GM18507 (cell line): Measurements from ENCODE around the gene MANBA.

Source experiments
- DNase-seq: peaks from one replicate; pipeline ENCODE4 v3.0.0; 2011; ENCODE audit warnings: low read depth; ENCODE audit not compliant: insufficient read length; ENCODE audit errors: extremely low spot score
- FAIRE-seq: peaks from 2 replicates; lab custom pipeline; 2011; peaks lifted over from hg19 to GRCh38; lab: Jason Lieb, UNC

Gene MANBA

DNA sequence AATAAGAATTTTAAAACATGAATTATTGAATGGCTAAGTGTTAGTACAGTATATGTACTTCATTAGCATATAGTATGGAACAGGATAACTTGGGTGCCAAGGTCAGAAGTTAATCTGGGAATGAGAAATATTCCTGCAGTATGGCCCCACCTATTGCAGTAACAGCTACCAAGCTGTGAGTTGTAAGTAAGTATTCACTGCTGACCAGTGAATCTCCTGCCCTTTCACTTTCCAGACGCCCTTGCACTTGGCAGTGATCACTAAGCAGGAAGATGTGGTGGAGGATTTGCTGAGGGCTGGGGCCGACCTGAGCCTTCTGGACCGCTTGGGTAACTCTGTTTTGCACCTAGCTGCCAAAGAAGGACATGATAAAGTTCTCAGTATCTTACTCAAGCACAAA, 154.5 kb downstream of the MANBA start:
- no peak for DNase-seq
- FAIRE-seq, result no peak

DNA sequence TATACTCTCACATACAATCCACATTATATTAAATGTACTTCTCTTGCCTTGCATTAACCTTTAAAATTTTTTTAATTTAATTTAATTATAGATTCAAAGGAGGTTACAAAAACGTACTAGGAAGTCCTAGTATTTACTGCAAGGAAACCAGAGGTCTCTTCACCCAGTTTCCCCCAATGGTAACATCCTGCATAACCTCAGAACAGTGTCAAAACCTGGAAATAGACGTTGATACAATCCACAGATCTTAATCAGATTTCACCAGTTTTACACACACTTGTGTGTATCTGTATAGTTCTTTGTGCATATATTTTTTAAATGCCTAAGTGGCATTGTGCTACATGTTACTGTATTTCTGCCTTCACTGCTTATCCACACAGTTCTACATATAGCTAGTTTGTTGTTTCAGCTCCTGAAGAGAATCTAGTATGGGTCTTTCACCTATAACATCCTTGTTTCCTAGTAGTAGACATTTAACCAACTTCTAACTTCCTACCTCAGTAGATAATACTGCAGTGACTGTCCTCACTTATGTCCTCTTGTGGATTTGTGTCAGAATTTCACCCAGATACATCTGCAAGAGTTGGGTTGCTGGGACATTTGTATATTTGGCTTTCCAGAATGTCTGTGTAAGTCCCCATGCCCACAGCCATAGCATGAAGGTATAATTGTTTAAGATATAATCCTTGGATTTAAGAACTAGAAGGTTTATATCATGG, 156.4 kb downstream of the MANBA start:
- DNase-seq (no peak), FAIRE-seq (no peak)

DNA sequence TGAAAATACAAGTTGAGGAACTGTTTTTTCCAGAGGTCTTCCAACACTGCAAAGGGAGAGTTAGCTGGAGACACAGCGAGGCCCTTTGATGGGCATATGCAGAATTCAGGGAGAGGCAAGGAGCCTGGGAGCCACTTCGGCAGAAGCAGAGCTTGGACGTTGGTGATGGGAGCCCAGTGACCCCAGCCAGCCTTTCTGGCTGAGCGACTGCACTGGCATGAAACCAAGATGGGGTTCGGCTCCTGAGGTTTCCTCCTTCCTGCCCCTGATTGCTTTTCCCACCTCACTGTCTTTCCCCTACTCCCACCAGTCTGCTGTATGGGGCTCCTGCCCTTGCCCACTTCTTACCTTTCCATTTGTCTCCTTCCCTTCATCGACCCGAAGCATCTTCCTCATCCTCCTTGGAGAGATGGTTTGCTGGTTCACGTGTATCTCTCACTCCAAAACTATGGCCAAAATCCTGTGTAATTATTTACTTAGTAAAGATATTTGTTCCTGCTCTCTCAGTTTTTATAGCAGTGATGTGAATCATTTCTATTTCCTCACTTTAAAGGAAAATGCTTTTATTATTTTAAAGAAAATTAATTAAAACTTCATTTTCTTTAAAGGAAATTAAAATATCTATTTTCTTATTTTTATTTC, 159.1 kb downstream of the MANBA start:
- no peak for DNase-seq
- no peak for FAIRE-seq

DNA sequence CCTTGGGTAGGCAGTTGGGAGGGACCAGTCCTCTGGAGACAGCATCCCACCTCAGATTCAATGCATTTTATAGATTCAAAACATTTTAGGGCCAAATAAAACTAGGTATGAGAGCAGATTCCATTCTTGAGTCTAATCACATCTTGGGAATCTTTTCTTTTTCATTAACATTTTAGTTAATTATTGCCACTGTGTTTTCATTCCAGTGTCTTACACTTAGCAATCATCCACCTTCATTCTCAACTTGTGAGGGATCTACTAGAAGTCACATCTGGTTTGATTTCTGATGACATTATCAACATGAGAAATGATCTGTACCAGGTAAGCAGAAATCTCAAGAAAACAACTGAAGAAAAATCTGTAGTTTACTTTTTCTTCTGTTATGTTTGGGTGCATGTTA, 160.1 kb downstream of the MANBA start:
- DNase-seq (no peak), FAIRE-seq (no peak)

DNA sequence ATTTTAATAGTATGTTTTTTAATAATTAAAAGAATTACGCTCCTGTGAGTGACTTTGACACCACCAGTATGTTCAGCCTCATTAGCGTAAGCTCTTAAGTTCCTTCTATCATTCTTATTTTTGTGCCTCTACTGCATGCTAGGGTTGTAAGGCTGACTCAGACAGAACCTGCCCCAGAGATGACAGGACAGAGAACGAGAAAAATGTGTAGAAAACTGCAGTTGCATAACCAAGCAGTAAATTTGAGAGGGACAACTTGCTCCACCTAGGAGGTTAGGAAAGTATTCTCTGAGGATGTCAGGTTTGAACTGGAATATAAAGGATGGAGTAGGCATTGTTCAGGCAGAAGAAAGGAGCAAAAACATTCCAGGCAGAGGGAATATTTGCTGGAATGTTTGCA, 160.9 kb downstream of the MANBA start:
- DNase-seq (no peak), FAIRE-seq (peak; percentile 29)

DNA sequence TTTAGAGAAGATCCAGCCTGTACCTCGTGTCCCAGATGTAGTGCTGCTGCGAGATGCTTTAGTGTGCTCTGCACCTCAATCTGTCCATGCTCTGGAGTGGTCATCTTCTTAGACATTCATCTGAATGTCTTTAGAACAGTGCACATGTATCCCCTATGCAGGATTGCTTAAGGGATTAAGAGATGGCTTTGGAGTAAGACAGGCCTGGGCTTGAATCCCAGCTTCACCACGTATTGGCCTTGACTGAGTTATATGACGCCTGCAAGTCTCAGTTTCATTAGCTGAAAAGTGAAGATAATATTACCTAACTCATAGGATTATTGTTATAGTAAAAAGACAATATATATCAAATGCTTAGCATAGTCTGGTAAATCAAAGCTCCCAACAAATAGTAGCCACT, 161.3 kb downstream of the MANBA start:
- FAIRE-seq, result no peak
- DNase-seq, result no peak

DNA sequence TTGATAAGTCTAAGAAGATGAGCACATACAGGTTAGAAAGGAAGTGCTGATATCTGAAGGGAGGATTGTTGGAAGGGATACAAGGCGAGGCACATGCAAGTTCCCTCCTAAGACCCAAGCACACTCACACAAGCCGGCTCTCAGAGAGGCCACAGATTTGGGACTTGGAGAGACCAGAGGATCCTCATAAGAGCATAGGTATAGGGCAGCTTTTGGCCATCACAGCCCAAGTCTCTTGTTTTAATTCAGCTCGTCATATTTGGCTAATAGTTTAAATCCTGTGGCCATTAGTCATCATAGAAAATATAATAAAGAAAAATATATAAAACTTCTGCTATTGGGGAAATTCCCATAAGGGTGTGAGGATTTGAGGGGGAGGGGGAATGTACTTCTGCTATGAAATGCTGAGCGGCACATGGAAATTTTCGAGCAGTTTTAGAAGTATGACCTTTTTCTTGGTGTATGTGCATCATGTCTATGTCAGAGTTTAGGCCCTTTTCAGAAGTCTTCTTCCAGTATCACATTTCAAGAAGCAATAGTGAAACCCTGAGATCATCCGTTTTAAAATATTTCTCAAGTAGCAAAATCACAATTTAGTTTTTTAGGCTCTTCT, 161.9 kb downstream of the MANBA start:
- peak; percentile 74 for FAIRE-seq
- DNase-seq, result no peak

DNA sequence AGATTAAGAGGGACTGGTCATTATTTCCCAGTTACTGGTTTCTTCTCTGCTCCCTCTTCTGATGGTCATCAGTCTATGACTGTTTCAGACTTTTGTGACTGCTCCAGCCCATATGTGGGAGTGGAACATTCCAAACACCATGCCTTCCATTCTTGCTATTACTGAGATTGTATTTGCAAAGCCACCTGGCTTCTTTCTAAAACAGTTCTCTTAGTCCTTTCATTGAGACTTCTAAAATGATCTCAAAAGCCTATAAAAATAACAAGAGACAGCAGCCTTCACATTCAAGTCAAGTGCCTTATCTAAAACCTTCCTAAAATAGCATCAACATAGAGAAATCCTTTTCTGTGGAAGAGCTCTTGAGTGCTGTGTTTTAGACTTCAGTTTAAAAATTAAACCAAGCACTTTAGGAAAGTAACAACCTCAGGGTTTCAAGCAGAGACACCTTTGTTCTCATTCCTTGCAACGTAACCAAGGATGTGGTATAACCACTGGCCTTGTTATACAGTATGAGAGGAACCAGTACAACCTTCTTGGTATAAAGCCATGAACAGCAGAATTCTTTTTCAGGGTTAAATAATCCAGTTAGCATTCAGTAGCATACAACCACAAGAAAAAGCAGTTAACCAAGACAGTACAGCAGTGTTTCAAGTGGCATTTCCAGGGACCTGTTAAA, 162.5 kb downstream of the MANBA start:
- FAIRE-seq (peak; percentile 76), DNase-seq (no peak)

DNA sequence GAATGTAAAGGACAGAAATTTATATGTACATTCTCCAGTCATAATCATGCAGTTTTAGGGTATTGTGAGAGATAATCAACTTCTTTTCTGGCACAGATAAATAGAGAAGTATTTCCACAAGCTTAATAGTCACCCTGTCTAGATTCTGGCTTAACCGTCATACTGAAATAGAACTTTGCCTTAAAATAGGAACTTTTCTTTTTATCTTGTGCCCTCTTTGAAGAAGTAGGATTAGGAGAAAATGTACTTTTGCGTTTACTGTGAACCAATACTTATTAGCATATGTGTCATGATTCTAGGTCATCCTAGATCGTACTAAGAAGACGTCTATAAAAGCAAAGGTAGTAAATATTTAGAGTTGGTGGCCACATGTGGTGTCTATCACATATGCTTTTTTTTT, 164.2 kb downstream of the MANBA start:
- FAIRE-seq (no peak), DNase-seq (no peak)

DNA sequence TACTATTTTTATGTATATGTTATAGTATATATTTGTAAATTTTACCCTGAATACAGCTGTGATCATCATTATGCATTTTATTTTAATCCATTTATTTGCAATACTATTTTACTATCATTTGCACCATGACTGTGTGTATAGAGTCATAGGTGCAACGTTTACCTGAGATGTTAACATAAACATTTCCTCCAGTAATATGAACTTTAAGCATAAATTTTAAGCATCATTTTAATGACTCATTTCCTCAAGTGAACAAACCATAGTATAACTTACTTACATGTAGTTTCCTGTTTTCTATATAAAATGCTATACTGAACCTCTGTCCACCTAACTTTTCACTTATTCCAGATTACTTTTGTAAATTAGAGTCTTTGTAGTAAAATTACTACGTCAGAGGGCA, 166.8 kb downstream of the MANBA start:
- DNase-seq (no peak), FAIRE-seq (no peak)

DNA sequence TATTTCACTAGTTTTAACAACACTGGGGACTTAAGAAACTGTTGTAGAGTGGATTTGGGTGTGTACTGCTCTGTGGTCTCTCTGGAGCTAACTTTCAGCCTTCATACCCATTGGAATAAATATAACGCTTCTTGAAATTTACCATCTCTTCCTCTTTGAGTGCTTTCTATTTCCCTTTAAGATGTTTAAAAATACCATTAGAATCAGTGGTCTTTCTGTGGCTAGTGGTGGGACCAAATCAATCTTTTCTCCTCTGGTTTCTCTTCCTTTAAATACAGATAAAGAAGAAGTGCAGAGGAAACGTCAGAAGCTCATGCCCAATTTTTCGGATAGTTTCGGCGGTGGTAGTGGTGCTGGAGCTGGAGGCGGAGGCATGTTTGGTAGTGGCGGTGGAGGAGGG, 167.6 kb downstream of the MANBA start:
- no peak for DNase-seq
- FAIRE-seq, result no peak

DNA sequence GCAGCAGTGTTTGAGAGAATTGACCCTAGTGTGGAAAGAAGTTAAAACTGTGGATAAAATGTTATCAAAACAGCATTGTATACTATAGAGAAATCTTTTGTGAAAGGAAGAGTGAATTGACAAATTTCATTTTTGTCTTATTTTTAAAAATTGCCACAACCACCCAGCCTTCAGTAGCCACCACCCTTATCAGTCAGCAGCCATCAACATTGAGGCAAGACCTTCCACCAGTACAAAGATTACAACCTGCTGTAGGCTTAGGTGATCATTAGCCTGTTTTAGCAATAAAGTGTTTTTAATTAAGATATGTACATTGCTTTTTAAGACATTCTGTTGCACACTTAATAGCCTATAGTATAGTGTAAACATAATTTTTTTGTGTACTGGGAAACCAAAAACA, 168.5 kb downstream of the MANBA start:
- DNase-seq, result no peak
- FAIRE-seq, result no peak

DNA sequence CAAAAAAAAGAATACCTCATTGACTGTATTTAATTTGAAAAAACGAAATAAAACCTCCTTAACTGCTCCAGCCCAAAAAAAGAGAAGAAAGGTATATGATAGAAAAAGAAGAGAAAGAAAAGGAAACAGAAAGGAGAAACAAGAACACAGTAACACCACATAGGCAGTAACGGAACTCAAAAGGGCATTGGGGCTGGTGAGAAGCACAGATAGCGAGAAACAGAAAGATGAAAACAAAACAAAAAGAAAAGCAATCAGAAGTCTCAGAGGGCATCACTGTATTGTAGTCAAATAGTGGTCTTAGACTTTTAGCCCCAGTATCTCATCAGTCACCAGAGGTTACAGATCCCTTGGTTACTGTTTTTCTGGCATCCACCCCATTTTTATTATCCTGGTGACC, 171.0 kb downstream of the MANBA start:
- DNase-seq (no peak), FAIRE-seq (peak; percentile 77)

DNA sequence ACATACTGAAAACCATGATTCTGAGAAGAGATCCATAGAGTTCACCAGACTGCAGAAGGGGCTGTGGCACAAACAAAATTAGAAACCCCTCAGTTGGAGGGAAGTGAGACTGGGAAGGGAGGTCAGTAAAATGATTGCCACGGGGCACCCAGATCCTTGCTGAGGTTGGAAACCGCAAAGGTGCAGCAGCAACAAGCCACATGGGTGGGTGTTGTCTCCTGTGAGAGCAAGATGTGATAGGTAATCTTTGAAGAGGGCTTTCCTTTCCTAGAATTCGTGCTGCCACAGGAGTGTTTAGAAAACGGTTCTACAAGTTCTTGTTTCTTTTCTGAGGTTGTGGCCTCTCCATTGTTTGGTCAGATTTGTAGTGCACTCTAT, 174.1 kb downstream of the MANBA start:
- FAIRE-seq, result peak; percentile 83

DNA sequence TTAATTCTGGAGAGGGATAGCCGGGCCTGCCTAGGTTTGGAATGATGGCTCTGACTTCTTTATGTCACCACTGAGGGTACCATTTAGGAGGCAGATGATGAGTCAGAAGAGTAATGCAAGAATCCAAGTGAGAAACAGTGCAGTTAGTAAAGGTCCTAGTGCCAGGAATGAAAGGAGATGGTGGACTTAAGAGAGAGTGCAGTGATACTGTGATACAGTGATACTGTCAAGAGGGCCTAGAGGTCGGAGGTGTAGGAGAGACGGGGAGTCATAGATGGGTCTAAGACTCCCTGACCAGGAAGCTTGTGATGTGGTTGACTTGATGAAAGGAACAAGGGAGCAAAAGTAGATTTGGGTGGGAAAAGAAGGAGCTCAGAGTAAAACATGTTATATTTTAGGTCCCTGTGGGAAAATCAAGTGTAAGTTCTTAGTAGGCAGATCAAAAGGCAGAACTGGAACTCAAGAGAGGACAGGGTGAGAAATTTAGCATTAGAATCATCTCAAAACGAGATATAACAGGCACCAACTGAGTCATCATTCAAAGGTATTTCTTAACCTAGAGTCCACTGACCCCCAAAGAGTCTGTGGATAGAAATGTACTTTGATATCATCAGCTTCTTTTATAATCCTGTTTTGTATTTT, 174.6 kb downstream of the MANBA start:
- DNase-seq, result no peak
- no peak for FAIRE-seq

More for the DNA sequence above, 174.1 kb downstream of the MANBA start:
- DNase-seq, result no peak

DNA sequence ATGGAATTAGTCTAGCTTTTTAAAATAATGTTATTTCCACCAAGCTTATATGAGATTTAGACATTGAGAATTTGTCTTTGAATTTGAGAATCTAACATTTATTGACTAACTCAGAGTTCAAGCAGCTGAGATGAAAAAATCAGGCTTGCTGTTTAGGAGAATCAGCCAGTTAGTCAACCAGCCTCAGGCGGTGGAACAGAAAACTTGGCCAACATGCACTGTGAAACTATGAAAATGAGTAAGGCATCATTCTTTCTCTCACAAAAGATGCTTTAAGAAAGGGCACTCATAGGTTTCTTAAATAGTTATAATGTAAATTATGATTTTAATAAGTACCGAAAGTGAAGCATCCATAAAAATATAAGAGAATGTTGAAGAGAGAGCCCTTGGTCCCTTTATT, 175.4 kb downstream of the MANBA start:
- FAIRE-seq (peak; percentile 44), DNase-seq (no peak)

DNA sequence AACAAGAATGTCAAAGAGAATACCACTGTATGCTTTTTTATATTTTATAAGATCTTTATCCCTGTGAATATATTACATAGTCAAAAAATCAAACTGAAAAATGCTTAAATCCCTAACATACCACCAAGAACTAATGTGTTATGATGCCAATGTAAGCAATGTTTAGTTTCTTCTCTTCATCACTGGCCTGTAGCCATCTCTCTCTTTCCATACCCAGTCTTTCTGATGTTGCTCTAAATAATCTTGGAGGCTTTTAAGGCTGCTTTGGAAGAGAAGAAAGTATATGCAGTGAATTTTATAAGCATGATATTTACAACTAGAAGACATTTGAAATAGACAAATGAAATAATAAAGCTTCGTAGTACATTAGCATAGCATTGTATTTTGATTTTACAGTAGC, 176.7 kb downstream of the MANBA start:
- FAIRE-seq (no peak), DNase-seq (no peak)
